ENCODE results near the gene PLK5. TPM values are rescaled to one million over a fixed set of nuclear protein-coding genes. Genes with fewer than 3 reads are reported as not detected.

PLK5 gene
- total RNA-seq, 1 donor from 2014 or later: not detected

GRCh38 chr19:1491114-1491848, 32.6 kb upstream of the PLK5 start, which contains the start of gene REEP6:
REEP6 (plus strand) TSS chr19:1491181; CDS start chr19:1491270, 89 bp downstream.
- Histone ChIP-seq H3K36me3 (ENCODE audit: control insufficient read depth, insufficient read depth, low read length) (no peaks in the 10 kb centered on the region), H3K4me3 (ENCODE audit: low read depth, low read length) (peak within 1 kb of the TSS; percentile 52), H3K27me3 (ENCODE audit: control insufficient read depth, insufficient read depth, low read length) (peaks cover 19% of the 10 kb centered on the region)
- TF ChIP-seq CTCF (IDR thresholded peaks at IDR 0.05; ENCODE audit: insufficient read depth, low read length, poor library complexity, severe bottlenecking): no peak
- no peak for DNase-seq (ENCODE audit: low read depth)

- no peaks in the 10 kb centered on the region for H3K36me3 ChIP-seq (ENCODE audit: control insufficient read depth, insufficient read depth, low read length)
- H3K27me3 ChIP-seq (ENCODE audit: control insufficient read depth, insufficient read depth, low read length): peaks cover 20% of the 10 kb centered on the region
- H3K4me3 ChIP-seq (ENCODE audit: low read depth, low read length): no peak overlapping the region
- DNase-seq (ENCODE audit: low read depth): no peak
- no peak for TF ChIP-seq CTCF (IDR thresholded peaks at IDR 0.05; ENCODE audit: insufficient read depth, low read length, poor library complexity, severe bottlenecking)
Observed at GRCh38 chr19:1491849-1492170, 32.1 kb upstream of the PLK5 start.

- Histone ChIP-seq H3K27me3 (ENCODE audit: control insufficient read depth, insufficient read depth, low read length) (peaks cover 25% of the 10 kb centered on the region), H3K4me3 (ENCODE audit: low read depth, low read length) (no peak overlapping the region), H3K36me3 (ENCODE audit: control insufficient read depth, insufficient read depth, low read length) (no peaks in the 10 kb centered on the region)
- no peak for TF ChIP-seq CTCF (IDR thresholded peaks at IDR 0.05; ENCODE audit: insufficient read depth, low read length, poor library complexity, severe bottlenecking)
- DNase-seq (ENCODE audit: low read depth): no peak
Observed at GRCh38 chr19:1492474-1493006, 31.3 kb upstream of the PLK5 start.

- no peaks in the 10 kb centered on the region for H3K36me3 ChIP-seq (ENCODE audit: control insufficient read depth, insufficient read depth, low read length)
- H3K27me3 ChIP-seq (ENCODE audit: control insufficient read depth, insufficient read depth, low read length): peaks cover 28% of the 10 kb centered on the region
- TF ChIP-seq CTCF (IDR thresholded peaks at IDR 0.05; ENCODE audit: insufficient read depth, low read length, poor library complexity, severe bottlenecking): no peak
- DNase-seq (ENCODE audit: low read depth): no peak
- no peak overlapping the region for H3K4me3 ChIP-seq (ENCODE audit: low read depth, low read length)
Observed at GRCh38 chr19:1494115-1494815, 29.6 kb upstream of the PLK5 start.

- DNase-seq (ENCODE audit: low read depth): no peak
- Histone ChIP-seq H3K36me3 (ENCODE audit: control insufficient read depth, insufficient read depth, low read length) (no peaks in the 10 kb centered on the region), H3K27me3 (ENCODE audit: control insufficient read depth, insufficient read depth, low read length) (peaks cover 28% of the 10 kb centered on the region), H3K4me3 (ENCODE audit: low read depth, low read length) (no peak overlapping the region)
- no peak for TF ChIP-seq CTCF (IDR thresholded peaks at IDR 0.05; ENCODE audit: insufficient read depth, low read length, poor library complexity, severe bottlenecking)
Observed at GRCh38 chr19:1495051-1495798, 28.7 kb upstream of the PLK5 start.
